HG02759 (cell line): ENCODE data around the gene DLG5.

Source experiments
- ATAC-seq: cut with Tn5 transposase; IDR thresholded peaks from one replicate; pipeline ENCODE4 v1.9.1; 2021; ENCODE audit warnings: mild to moderate bottlenecking, moderate library complexity; ENCODE audit not compliant: unreplicated experiment

DLG5 gene

GRCh38 chr10:77955136-77955535, 28.6 kb upstream of the DLG5 start:
- no peak for ATAC-seq

GRCh38 chr10:77949167-77949566, 22.6 kb upstream of the DLG5 start:
- ATAC-seq: no peak

GRCh38 chr10:77946084-77946483, 19.5 kb upstream of the DLG5 start:
- no peak for ATAC-seq

- no peak for ATAC-seq
Observed at GRCh38 chr10:77944519-77944918, 18.0 kb upstream of the DLG5 start.

- ATAC-seq: no peak
Observed at GRCh38 chr10:77943121-77943901, 16.8 kb upstream of the DLG5 start.

GRCh38 chr10:77941790-77942189, 15.2 kb upstream of the DLG5 start:
- ATAC-seq: no peak

- ATAC-seq: no peak
Observed at GRCh38 chr10:77940627-77941026, 14.1 kb upstream of the DLG5 start.

- no peak for ATAC-seq
Observed at GRCh38 chr10:77940225-77940624, 13.7 kb upstream of the DLG5 start.

GRCh38 chr10:77939561-77940001, 13.0 kb upstream of the DLG5 start:
- ATAC-seq: no peak

GRCh38 chr10:77936697-77937567, 10.4 kb upstream of the DLG5 start:
- no peak for ATAC-seq

GRCh38 chr10:77932016-77932715, 5.6 kb upstream of the DLG5 start:
- ATAC-seq: no peak

GRCh38 chr10:77927402-77928246, 1.1 kb upstream of the DLG5 start:
- ATAC-seq: no peak

- peak; percentile 57 for ATAC-seq
Observed at GRCh38 chr10:77925795-77926565, 575 bp downstream of the DLG5 start.

GRCh38 chr10:77925410-77925794, 1.2 kb downstream of the DLG5 start:
- no peak for ATAC-seq

- ATAC-seq: no peak
Observed at GRCh38 chr10:77922566-77923179, 3.9 kb downstream of the DLG5 start.

GRCh38 chr10:77922055-77922454, 4.5 kb downstream of the DLG5 start:
- ATAC-seq: no peak

- no peak for ATAC-seq
Observed at GRCh38 chr10:77921395-77921794, 5.2 kb downstream of the DLG5 start.

GRCh38 chr10:77920495-77920894, 6.1 kb downstream of the DLG5 start:
- no peak for ATAC-seq

- no peak for ATAC-seq
Observed at GRCh38 chr10:77919713-77920108, 6.8 kb downstream of the DLG5 start.
